Effector memory CD8-positive, alpha-beta T cell (primary cell): ENCODE measurements around the gene NALF2.

Experiments
- ATAC-seq: fragments of 150-1000 bp; cut with Tn5 transposase; replicated peaks from 2 replicates; pipeline ENCODE4 v1.10.0; 2021; ENCODE audit warnings: mild to moderate bottlenecking, moderate library complexity
- DNase-seq, 3 experiments: peaks; one replicate each; pipeline ENCODE4 v3.0.0; 2021
- H3K27ac Mint-ChIP-seq, 2 donors: one replicate each; pipeline ENCODE4 v1.8.0; 2022; ENCODE audit warnings: mild to moderate bottlenecking in 2 of 2, mixed read lengths in 2 of 2, moderate library complexity in 2 of 2
- H3K27me3 Mint-ChIP-seq, 2 donors: one replicate each; pipeline ENCODE4 v1.8.0; 2022; ENCODE audit warnings: mixed read lengths in 2 of 2
- H3K36me3 Mint-ChIP-seq: one replicate; pipeline ENCODE4 v1.8.0; 2022; ENCODE audit warnings: mild to moderate bottlenecking, moderate library complexity, mixed read lengths; ENCODE audit not compliant: insufficient read depth
- H3K4me1 Mint-ChIP-seq, 2 donors: one replicate each; pipeline ENCODE4 v1.8.0; 2022; ENCODE audit warnings: low read depth in 2 of 2, mixed read lengths in 2 of 2
- H3K4me3 Mint-ChIP-seq, 2 donors: one replicate each; pipeline ENCODE4 v1.8.0; 2022; ENCODE audit warnings: mild to moderate bottlenecking in 2 of 2, mixed read lengths in 2 of 2, moderate library complexity in 2 of 2
- H3K9me3 Mint-ChIP-seq, 2 donors: one replicate each; pipeline ENCODE4 v1.8.0; 2022; ENCODE audit warnings: mixed read lengths in 2 of 2
- total RNA-seq, 9 experiments: gene quantifications; one replicate each; lab custom pipeline; 2026; lab: John Stamatoyannopoulos, UW

Gene NALF2
- total RNA-seq = 0 to 1.2 (median 0.19) reads per million in 9 experiments

DNA sequence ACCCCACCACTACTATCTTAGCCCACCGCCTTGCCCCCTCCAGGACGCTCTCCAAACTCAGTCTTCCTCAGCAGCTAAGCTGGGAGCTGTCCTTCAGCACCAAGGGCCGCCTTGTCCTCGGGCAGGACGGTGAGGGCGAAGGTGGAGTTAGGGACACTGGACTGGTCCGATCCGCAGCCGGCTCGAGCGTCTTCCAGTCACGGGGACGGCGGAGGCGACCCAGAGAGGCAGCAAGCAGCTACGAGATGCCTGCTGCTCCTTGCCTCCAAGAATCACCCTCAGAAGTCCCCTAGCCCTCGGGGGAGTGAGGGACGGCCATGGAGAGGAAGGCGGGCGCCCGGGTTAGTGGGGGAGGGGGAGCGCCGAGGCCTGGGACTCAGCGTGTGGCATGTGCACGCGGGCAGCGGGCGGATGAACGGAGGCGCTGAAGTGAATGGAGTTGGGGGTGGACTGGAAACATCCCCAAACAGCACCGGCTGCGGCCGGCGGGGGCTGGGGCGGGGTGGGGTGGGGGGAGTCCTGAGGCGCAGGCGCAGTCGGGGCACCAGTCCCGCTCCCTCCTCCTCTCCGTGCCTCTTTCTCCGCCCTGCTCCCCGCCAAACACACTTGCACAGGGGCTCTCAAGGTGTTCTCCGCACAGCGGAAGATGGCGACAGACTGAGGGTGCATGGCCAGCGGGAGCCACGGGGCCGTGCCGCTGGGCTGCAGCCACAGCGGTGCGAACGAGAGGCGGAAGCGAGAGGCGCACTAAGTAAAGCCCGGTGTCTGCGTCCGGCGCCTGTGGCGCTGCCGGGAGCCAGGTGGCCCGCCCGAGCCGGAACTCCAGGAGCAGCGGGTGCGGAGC lies at the start of gene NALF2:
TSS of gene NALF2 (plus strand) at position 545 of the 844 bp plus-strand sequence. CDS start 957 bp downstream, outside the sequence.
- Mint-ChIP-seq H3K4me1 (no peaks in the 10 kb centered on the region), H3K27me3 (peaks cover 8 to 34% of the 10 kb centered on the region in 2 donors), H3K36me3 (no peaks in the 10 kb centered on the region), H3K4me3 (peak within 1 kb of the TSS; percentile 42 to 54), H3K27ac (no peak within 1 kb of the TSS), H3K9me3 (no peaks in the 10 kb centered on the region)
- no peak for DNase-seq
- no peak for ATAC-seq

DNA sequence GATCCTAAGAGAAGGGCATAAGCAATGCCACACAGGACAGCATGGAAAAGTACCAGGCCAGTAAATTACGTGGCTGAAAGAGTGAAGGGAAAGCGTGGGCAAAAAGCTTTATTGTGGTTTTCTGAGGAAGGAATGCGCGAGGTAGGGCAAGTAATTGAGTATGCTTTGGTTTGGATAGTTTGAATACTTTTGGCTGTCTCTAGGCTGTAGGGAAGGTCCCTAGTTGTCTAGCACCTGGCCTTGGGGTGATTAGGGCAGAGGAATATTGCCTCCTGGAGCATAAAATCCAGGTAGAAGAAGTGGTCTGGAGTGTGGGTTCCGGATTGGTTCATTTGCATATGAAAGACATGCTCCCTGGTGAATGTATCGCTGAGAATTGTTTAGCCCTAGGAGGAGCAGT lies 46.4 kb upstream of the NALF2 start:
- no peaks in the 10 kb centered on the region for H3K4me1 Mint-ChIP-seq
- ATAC-seq (no peak), DNase-seq (no peak)
- H3K36me3 Mint-ChIP-seq = no peaks in the 10 kb centered on the region
- no peaks in the 10 kb centered on the region for H3K9me3 Mint-ChIP-seq
- H3K27ac Mint-ChIP-seq = no peak overlapping the region
- H3K4me3 Mint-ChIP-seq = no peak overlapping the region
- no peaks in the 10 kb centered on the region for H3K27me3 Mint-ChIP-seq

GRCh38 chrX:69466546-69466945 lies 37.6 kb upstream of the NALF2 start:
- Mint-ChIP-seq H3K9me3 (no peaks in the 10 kb centered on the region), H3K4me3 (no peak overlapping the region), H3K4me1 (no peaks in the 10 kb centered on the region), H3K36me3 (peaks cover 4% of the 10 kb centered on the region), H3K27me3 (peaks cover 0 to 12% of the 10 kb centered on the region in 2 donors), H3K27ac (no peak overlapping the region)
- no peak for DNase-seq
- no peak for ATAC-seq

- no peak for ATAC-seq
- no peak overlapping the region for H3K4me3 Mint-ChIP-seq
- no peaks in the 10 kb centered on the region for H3K36me3 Mint-ChIP-seq
- peaks cover 10 to 12% of the 10 kb centered on the region in 2 donors for H3K27me3 Mint-ChIP-seq
- H3K4me1 Mint-ChIP-seq = no peaks in the 10 kb centered on the region
- H3K9me3 Mint-ChIP-seq = no peaks in the 10 kb centered on the region
- H3K27ac Mint-ChIP-seq = no peak overlapping the region
- DNase-seq = no peak
These were observed 34.2 kb upstream of the NALF2 start for GRCh38 chrX:69469975-69470374.

GRCh38 chrX:69489625-69490024 lies 14.5 kb upstream of the NALF2 start:
- Mint-ChIP-seq H3K4me3 (no peak overlapping the region), H3K9me3 (no peaks in the 10 kb centered on the region), H3K36me3 (no peaks in the 10 kb centered on the region), H3K27me3 (peaks cover 8 to 10% of the 10 kb centered on the region in 2 donors), H3K27ac (no peak overlapping the region), H3K4me1 (no peaks in the 10 kb centered on the region)
- DNase-seq = no peak
- no peak for ATAC-seq

DNA sequence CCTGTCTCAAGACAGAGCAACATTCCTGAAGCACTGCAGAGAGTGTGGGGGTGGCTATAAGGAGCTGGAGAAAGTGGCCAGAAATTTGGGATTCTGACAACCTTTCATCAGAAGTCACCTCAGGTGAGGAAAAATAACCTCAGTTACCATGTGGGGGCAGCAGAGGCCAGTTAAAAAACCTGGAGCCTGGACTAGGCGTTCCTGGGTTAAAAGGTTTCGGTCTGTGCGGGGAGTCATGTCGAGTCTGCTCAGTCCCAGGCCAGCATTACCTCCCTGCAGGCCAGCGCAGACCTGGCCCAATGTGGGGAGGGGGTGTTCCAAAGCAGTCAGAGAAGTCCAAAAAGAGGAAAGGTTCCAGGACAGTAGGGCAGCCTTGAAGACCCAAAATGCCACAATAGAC lies 10.9 kb upstream of the NALF2 start:
- ATAC-seq = no peak
- Mint-ChIP-seq H3K27ac (no peak overlapping the region), H3K27me3 (peaks cover 7 to 9% of the 10 kb centered on the region in 2 donors), H3K36me3 (no peaks in the 10 kb centered on the region), H3K9me3 (no peaks in the 10 kb centered on the region), H3K4me3 (no peak overlapping the region), H3K4me1 (no peaks in the 10 kb centered on the region)
- DNase-seq = no peak

DNA sequence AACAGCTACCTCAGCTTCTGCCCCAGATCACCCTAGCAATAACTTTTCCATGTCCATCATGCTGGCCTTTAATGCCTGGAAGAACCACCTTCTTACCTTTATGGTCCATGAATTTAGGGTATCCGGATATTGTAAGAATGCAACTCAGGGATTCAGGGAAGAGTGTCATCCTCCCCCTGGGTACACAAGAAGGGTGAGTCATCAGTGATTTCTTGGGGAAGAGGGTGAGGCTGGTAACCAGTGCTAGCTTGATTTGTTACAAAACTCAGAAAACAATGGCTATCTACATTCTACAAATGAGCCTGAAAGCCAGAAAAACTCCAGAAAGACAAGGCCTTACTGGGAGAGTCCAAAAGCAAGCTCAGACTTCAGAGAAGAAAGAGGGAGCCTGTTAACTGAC lies 10.4 kb upstream of the NALF2 start:
- no peak for DNase-seq
- H3K27me3 Mint-ChIP-seq = peaks cover 1 to 4% of the 10 kb centered on the region in 2 donors
- H3K4me1 Mint-ChIP-seq = no peaks in the 10 kb centered on the region
- no peak overlapping the region for H3K4me3 Mint-ChIP-seq
- no peak overlapping the region for H3K27ac Mint-ChIP-seq
- no peak for ATAC-seq
- H3K36me3 Mint-ChIP-seq = no peaks in the 10 kb centered on the region
- H3K9me3 Mint-ChIP-seq = no peaks in the 10 kb centered on the region

- no peak for ATAC-seq
These were observed 7.9 kb upstream of the NALF2 start for GRCh38 chrX:69496183-69496582.

GRCh38 chrX:69501429-69501828 lies 2.7 kb upstream of the NALF2 start:
- ATAC-seq = no peak
- DNase-seq = no peak
- no peaks in the 10 kb centered on the region for H3K9me3 Mint-ChIP-seq
- no peak overlapping the region for H3K4me3 Mint-ChIP-seq
- no peaks in the 10 kb centered on the region for H3K4me1 Mint-ChIP-seq
- no peaks in the 10 kb centered on the region for H3K36me3 Mint-ChIP-seq
- peaks cover 0 to 8% of the 10 kb centered on the region in 2 donors for H3K27me3 Mint-ChIP-seq
- no peak overlapping the region for H3K27ac Mint-ChIP-seq

More at GRCh38 chrX:69496183-69496582, 7.9 kb upstream of the NALF2 start:
- H3K9me3 Mint-ChIP-seq = no peaks in the 10 kb centered on the region
- H3K4me1 Mint-ChIP-seq = no peaks in the 10 kb centered on the region
- no peak overlapping the region for H3K27ac Mint-ChIP-seq
- H3K27me3 Mint-ChIP-seq = no peaks in the 10 kb centered on the region
- no peaks in the 10 kb centered on the region for H3K36me3 Mint-ChIP-seq
- DNase-seq = no peak
- no peak overlapping the region for H3K4me3 Mint-ChIP-seq

GRCh38 chrX:69503228-69503781 lies 821 bp upstream of the NALF2 start:
- Mint-ChIP-seq H3K36me3 (no peaks in the 10 kb centered on the region), H3K9me3 (no peaks in the 10 kb centered on the region)
- no peak for ATAC-seq

DNA sequence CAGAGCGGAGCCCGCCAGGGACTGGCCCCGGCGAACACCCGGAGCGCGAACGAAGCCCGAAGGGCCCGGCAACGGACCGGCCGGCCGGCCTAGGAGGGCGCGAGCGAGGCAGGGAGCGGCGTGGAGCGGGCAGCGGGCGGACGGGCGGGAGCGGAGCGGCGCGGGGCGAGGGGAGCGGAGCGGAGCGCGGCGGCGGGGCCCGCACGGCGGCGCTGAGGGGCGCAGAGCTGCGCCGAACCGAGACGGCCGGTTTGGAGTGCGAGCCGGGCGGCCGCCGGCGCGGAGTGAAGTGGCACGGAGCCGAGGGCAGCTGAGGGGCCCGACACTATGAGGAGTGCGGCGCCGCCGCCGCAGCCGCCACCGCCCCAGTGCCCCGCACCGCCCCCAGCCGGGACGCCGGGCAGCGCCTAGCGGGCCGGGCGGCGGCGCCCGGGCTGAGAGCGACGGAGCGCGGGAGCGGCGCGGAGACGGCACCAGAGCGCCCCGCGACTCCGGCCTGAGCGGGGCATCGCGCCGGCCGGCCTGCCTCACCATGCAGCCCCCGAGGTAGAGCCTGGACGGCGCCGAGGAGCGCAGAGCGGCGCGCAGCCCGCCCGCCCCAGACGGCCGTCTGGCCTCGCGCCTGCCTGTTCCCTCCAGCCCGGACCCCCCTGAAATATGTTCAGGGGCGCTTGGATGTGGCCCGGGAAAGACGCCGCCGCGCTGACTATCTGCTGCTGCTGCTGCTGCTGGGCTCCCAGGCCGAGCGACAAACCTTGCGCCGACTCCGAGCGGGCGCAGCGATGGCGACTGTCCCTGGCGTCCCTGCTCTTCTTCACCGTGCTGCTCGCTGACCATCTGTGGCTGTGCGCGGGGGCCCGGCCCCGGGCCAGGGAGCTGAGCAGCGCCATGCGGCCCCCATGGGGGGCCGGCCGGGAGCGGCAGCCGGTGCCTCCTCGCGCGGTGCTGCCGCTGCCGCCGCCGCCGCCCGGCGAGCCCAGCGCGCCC lies 793 bp downstream of the NALF2 start:
- no peak for ATAC-seq
- peak overlapping the region in 1 of 2 donors; percentile 42 for H3K4me3 Mint-ChIP-seq
- peaks cover 12 to 43% of the 10 kb centered on the region in 2 donors for H3K27me3 Mint-ChIP-seq
- no peaks in the 10 kb centered on the region for H3K4me1 Mint-ChIP-seq
- no peak overlapping the region for H3K27ac Mint-ChIP-seq
- no peaks in the 10 kb centered on the region for H3K9me3 Mint-ChIP-seq
- DNase-seq = no peak
- no peaks in the 10 kb centered on the region for H3K36me3 Mint-ChIP-seq

More at GRCh38 chrX:69503228-69503781, 821 bp upstream of the NALF2 start:
- Mint-ChIP-seq H3K27me3 (peaks cover under 1 to 27% of the 10 kb centered on the region in 2 donors), H3K4me3 (peak overlapping the region; percentile 27 to 54), H3K27ac (no peak overlapping the region), H3K4me1 (no peaks in the 10 kb centered on the region)
- no peak for DNase-seq

GRCh38 chrX:69505772-69506616 lies 1.9 kb downstream of the NALF2 start:
- ATAC-seq (no peak), DNase-seq (no peak)
- Mint-ChIP-seq H3K4me1 (no peaks in the 10 kb centered on the region), H3K4me3 (peak overlapping the region in 1 of 2 donors; percentile 51), H3K27me3 (peaks cover 14 to 54% of the 10 kb centered on the region in 2 donors), H3K36me3 (no peaks in the 10 kb centered on the region), H3K9me3 (no peaks in the 10 kb centered on the region), H3K27ac (no peak overlapping the region)
